CD4-positive, alpha-beta T cell treated with Interleukin-4 for 4 hours (primary cell): Measurements from ENCODE around the gene SORD.
"Not testable (repeated sequence)": the region's sequence is repeated elsewhere in the genome, so short reads cannot be mapped to it uniquely, and the experiment has no call there.

Experiments
- DNase-seq: peaks from one replicate; pipeline ENCODE4 v3.0.0-alpha.2; 2020

The SORD gene

GRCh38 chr15:45022871-45023658 lies at the start of gene SORD:
TSS of gene SORD (plus strand) at chr15:45023195. CDS start at chr15:45023284, 89 bp downstream.
- DNase-seq = peak; percentile 80

GRCh38 chr15:44976183-44976582 lies 46.8 kb upstream of the SORD start:
- DNase-seq = not testable (repeated sequence)

GRCh38 chr15:44977781-44978180 lies 45.2 kb upstream of the SORD start:
- DNase-seq = not testable (repeated sequence)

- DNase-seq = not testable (repeated sequence)
Measured at GRCh38 chr15:44979617-44980339, 43.2 kb upstream of the SORD start.

- DNase-seq = not testable (repeated sequence)
Measured at GRCh38 chr15:44984144-44984543, 38.9 kb upstream of the SORD start.

GRCh38 chr15:44986346-44987055 lies 36.5 kb upstream of the SORD start:
- not testable (repeated sequence) for DNase-seq

GRCh38 chr15:44987711-44988110 lies 35.3 kb upstream of the SORD start:
- DNase-seq = not testable (repeated sequence)

GRCh38 chr15:44988184-44988869 lies 34.7 kb upstream of the SORD start:
- not testable (repeated sequence) for DNase-seq

- DNase-seq = not testable (repeated sequence)
Measured at GRCh38 chr15:44988870-44989219, 34.1 kb upstream of the SORD start.

GRCh38 chr15:44997632-44998031 lies 25.4 kb upstream of the SORD start:
- not testable (repeated sequence) for DNase-seq

- no peak for DNase-seq
Measured at GRCh38 chr15:44999105-44999504, 23.9 kb upstream of the SORD start.

- DNase-seq = not testable (repeated sequence)
Measured at GRCh38 chr15:45001180-45001579, 21.8 kb upstream of the SORD start.

- not testable (repeated sequence) for DNase-seq
Measured at GRCh38 chr15:45003731-45004410, 19.1 kb upstream of the SORD start.

GRCh38 chr15:45004590-45005175 lies 18.3 kb upstream of the SORD start:
- DNase-seq = not testable (repeated sequence)

- DNase-seq = no peak
Measured at GRCh38 chr15:45009046-45009445, 13.9 kb upstream of the SORD start.

- not testable (repeated sequence) for DNase-seq
Measured at GRCh38 chr15:45015114-45015513, 7.9 kb upstream of the SORD start.

- DNase-seq = not testable (repeated sequence)
Measured at GRCh38 chr15:45020222-45020900, 2.6 kb upstream of the SORD start.

GRCh38 chr15:45020901-45021259 lies 2.1 kb upstream of the SORD start:
- not testable (repeated sequence) for DNase-seq

- DNase-seq = no peak
Measured at GRCh38 chr15:45021348-45021747, 1.6 kb upstream of the SORD start.

GRCh38 chr15:45023659-45024225 lies 747 bp downstream of the SORD start:
- no peak for DNase-seq

- not testable (repeated sequence) for DNase-seq
Measured at GRCh38 chr15:45024649-45025048, 1.7 kb downstream of the SORD start.
